Cardiac atrium fibroblast (primary cell): ENCODE measurements around the gene USP43. TPM values are rescaled to one million over a fixed set of nuclear protein-coding genes. Genes with fewer than 3 reads are reported as not detected.

Experiments
- total RNA-seq: library from RNA; depleted of rRNA; stranded (reverse); fragments of >200 nt; gene quantifications from 2 replicates; pipeline ENCODE4 v1.2.3, GENCODE V29; 2015

USP43 gene, protein sequence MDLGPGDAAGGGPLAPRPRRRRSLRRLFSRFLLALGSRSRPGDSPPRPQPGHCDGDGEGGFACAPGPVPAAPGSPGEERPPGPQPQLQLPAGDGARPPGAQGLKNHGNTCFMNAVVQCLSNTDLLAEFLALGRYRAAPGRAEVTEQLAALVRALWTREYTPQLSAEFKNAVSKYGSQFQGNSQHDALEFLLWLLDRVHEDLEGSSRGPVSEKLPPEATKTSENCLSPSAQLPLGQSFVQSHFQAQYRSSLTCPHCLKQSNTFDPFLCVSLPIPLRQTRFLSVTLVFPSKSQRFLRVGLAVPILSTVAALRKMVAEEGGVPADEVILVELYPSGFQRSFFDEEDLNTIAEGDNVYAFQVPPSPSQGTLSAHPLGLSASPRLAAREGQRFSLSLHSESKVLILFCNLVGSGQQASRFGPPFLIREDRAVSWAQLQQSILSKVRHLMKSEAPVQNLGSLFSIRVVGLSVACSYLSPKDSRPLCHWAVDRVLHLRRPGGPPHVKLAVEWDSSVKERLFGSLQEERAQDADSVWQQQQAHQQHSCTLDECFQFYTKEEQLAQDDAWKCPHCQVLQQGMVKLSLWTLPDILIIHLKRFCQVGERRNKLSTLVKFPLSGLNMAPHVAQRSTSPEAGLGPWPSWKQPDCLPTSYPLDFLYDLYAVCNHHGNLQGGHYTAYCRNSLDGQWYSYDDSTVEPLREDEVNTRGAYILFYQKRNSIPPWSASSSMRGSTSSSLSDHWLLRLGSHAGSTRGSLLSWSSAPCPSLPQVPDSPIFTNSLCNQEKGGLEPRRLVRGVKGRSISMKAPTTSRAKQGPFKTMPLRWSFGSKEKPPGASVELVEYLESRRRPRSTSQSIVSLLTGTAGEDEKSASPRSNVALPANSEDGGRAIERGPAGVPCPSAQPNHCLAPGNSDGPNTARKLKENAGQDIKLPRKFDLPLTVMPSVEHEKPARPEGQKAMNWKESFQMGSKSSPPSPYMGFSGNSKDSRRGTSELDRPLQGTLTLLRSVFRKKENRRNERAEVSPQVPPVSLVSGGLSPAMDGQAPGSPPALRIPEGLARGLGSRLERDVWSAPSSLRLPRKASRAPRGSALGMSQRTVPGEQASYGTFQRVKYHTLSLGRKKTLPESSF
- not detected in 2 replicates for total RNA-seq

DNA sequence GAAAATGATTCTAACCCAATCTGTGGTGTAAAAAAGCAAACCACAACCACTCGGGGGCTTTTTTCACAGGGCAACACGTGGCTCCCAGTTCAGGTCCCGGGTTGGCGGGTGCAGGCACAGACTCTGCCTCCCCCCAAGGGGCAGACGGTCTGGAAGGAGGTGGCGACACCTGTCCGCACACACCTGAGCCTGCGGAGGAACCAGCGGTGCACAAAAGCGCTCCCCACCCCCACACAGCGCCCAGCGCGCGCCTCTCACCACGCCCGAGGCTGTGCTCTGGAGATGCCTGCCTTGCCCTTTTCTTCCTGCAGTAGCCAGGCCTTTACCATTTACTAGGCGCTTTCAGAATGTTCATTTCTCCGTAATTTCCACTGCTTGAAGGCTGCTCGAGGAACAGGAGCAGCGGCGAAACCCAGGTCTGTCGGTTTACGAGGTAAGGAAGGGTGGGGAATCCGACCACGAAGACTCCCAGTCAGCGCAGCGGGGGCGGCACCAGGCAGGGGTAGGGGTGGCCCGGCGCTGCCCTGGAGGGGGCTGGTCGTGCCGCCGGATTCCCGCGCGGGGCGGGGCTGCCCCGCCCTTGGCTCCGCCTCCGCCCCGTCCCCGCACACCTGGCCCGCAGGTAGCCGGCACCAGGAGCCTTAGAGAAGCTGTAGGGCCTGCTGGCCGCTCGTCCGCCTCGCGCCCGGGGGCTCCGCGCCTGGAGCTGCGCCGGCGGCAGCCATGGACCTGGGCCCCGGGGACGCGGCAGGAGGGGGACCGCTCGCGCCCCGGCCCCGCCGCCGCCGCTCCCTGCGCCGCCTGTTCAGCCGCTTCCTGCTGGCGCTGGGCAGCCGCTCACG is at the start of gene USP43:
USP43 (plus strand) TSS at position 608 of the 842 bp plus-strand sequence; CDS start at position 724, 116 bp downstream.

Other genes starting within 250 kb of the USP43 start
- 52.0 and 90.4 TPM in 2 replicates for gene STX8, start 69.7 kb upstream of the USP43 start, total RNA-seq
- 0.97 TPM in 1 of 2 replicates, not detected in the other for gene CFAP52, start 68.9 kb upstream of the USP43 start, total RNA-seq
- gene DHRS7C, start 146.1 kb downstream of the USP43 start, total RNA-seq, result not detected in 2 replicates
- gene GSG1L2, start 176.6 kb downstream of the USP43 start, total RNA-seq, result not detected in 2 replicates
- gene GLP2R, start 180.4 kb downstream of the USP43 start, total RNA-seq, result under 0.01 TPM in 1 of 2 replicates, not detected in the other